Caki2 (cell line): Measurements from ENCODE around the gene UNK. TPM values are rescaled to one million over a fixed set of nuclear protein-coding genes. Genes with fewer than 3 reads are reported as not detected.
"Not testable (repeated sequence)": the region's sequence is repeated elsewhere in the genome, so short reads cannot be mapped to it uniquely, and the experiment has no call there.

ENCODE experiments used
- DNase-seq: peaks from one replicate; pipeline ENCODE4 v3.0.0-alpha.2; 2015; ENCODE audit warnings: low read depth
- in situ Hi-C: cut with HindIII; loops from 2 replicates; pipeline ENCODE4 v1.10.0; 2016; ENCODE audit warnings: low sequenced_read_pairs, low pct_unique_long_range_greater_than_20kb, mixed read lengths
- total RNA-seq: library from RNA; depleted of rRNA; stranded (reverse); fragments of >200 nt; shearing (Covaris generic); gene quantifications from 2 replicates; pipeline ENCODE4 v1.2.3, GENCODE V29; 2014; ENCODE audit warnings: low replicate concordance

UNK gene
- total RNA-seq, 1 experiment from 2014 or later: 37.1 TPM

DNA sequence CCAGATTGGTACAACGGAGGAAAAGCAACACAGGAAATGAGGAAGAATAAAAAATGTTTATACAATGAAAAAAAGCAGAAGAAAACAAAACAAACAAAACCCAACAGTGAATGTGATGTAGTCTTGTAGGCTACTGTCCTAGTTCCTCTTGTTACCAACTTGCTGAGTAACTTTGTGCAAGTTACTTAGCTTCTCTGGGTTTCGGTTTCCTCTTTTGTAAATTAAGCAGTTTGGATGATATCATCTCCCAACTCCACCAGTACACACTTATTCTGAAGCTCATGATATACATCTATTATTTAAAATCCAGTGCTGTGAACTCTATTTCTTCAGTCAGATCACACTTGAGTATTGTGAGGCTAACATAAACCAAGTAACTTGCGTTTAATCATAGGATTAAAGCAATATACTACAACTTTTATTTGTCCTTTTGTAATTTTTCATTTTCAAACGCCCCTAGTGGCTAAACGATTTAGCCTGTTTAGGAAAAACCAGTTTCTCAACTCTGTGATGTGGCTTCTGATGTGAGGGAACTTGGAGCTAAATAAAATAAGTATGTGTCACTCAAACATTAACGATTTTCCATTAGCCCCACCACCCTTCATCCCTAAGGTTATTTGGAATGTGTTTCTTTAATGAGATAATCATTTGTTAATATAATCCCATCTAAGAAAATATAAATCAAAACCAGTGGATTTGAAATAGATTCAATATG is 1.4 kb upstream of the UNK start:
- peak; percentile 51 for DNase-seq

DNA sequence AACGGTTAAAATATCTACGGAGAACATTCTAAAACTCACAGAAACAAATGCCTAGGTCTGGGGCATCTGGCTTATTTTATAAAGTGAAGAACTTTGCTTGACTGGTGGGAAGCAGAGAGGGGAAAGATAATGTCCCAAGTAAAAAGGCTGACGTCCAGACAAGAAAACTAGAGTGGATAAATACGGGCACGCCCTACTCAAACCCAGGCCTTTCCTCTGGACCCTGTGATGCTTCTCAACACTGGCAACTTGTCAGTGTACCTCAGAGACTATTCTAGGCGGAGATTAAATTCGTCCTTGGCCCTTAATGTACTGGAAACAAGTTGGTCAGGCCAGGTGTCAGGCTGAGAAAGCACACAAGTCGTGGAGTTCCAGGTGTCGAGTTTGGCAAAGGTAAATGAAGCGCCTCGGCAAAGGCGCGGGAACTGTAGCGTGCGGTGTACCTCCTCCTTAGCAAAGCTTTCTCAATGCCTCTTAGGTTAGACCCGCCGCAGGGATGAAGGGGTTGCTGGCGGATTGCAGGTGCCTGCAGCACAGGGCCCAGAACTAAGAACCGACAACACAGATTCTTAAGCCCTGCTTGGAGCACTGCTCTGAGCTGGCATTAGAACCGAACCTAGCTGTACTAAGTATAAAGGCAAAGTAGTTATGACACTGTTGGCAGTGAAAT is 668 bp upstream of the UNK start:
- in situ Hi-C loops: no loop called here
- no peak for DNase-seq

More for the DNA sequence above, 1.4 kb upstream of the UNK start:
- in situ Hi-C loops: no loop called here

DNA sequence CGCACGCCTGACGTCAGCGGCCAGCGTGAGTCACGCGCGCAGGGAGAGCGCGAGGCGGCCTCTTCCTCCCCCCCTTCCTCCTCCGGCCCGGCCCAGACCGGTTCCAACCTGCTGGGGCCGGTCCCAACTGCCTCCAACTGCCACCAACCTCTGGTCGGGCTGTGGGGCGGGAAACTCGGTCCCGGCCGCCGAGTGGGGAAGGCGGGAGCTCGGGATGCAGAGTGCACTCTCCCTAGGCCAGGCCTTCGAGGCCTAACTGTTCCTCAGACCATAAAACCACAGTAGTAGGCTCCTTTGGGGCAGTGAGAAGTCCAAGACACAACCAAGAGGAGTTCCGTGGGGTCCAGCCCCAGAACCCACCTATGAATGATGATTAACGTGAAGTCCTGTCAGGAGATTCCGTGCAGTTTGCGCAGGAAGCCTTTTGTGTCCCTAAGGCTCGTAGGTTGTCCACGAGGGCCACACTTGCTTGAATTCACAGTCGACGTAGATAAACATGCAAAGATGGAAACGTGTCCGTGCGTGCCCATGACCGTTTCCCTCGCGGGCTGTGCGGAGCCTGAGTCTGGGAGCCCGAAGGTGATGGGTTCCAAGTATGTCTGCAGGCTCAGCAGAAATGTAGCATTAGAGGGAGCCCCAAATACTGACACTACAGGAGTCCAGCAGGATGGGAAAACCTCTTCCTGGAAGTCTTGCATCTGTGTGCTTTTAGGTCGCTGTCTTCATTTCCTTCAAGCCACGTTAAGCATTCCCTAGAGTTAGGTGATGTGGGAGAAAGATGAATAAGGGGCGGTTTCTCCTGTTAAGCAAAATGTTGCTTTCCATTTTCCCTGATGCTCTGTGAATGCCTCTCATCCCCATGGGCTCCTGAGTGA is 647 bp downstream of the UNK start:
- in situ Hi-C loops: no loop called here
- DNase-seq: peak; percentile 96

DNA sequence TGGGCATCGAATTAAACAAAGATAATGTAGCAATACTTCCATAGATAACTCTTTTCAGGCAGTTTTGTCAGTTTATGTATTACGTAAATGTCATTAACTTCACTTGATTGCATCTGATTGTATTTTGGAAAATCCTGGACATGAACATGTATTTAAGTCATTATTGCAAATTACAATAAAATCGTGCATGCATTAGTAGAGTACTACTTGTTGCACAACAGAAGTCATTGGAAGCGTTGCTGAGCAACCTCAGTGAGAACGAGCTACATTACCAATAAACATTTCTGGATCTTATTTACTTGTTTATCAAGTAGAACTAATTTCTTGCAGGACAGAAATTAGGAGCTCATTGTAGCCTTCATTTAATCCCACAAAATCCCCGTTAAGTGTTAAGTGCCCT is 6.6 kb downstream of the UNK start:
- no peak for DNase-seq

DNA sequence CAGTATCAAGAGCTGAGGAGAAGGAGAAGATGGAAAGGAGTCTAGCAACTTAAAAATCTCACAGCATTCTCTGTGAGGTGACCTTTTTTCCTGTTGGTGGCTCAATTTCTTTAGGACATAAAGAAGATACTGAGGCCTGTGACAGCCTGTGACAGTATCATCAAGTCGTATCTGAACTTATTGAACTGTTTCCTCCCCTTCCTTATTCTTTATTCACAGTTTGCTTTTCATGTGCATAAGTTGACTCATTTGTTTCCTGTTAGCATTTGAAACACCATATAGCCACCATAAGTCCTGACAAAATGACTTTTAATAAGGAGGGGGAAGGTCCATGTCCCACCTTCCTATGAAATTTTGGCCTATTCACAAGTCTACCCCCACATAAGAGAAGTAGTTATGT is 8.9 kb downstream of the UNK start:
- in situ Hi-C loops: no loop called here
- no peak for DNase-seq

More for the DNA sequence above, 6.6 kb downstream of the UNK start:
- in situ Hi-C loops: no loop called here

DNA sequence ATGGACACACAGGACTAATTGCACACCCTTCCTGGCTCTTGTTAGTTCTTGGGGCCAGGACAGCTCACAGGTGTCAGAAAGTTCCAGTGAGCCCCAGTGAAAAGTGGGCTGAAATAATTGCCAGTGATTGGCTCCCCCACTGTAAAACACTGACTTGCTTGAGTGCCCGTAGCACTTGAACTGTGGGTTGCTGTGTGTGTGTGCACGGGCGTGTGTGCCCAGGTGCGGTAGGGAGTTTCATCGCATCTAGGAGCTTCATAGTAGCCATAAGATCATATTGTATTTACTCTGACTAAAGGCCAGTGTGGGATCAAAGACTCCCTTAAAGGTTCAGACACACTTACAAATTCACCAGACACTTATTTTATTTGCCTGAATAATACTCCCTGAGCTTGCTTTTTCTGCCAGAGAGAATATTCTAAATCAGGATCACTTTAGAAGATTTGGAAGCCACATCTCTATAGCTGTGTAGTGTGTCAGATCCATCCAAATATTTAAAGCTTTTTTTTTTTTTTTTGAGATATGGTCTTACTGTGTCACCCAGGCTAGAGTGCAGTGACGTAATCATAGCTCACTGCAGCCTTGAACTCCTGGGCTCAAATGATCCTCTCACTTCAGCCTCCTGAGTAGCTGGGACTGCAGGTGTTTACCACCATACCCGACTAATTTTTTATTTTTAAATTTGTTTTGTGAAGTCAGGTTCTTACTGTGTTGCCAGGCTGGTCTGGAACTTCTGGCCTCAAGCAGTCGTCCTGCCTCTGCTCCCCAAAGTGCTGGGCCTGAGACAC is 11.4 kb downstream of the UNK start:
- in situ Hi-C loops: no loop called here
- no peak for DNase-seq

DNA sequence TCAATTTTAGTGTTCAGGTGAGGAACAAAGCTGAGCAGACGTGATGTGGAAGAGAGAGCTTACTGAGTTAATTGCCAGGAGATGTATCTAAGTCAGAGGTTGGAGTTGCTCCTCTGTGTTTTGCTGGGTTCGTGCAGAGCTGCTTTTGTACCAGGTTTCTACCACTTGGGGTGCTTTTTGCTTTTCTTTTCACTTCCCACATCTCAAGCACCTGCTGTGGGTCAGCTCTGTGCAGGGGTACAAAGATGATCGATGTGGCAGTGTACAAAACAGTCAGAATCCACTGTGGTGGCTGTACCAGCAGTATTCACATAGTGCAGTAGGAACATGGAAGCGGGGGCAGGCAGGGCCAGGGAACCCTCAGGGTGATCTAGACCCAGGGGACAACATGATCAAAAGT is 14.8 kb downstream of the UNK start:
- no peak for DNase-seq
- in situ Hi-C loops: no loop called here

DNA sequence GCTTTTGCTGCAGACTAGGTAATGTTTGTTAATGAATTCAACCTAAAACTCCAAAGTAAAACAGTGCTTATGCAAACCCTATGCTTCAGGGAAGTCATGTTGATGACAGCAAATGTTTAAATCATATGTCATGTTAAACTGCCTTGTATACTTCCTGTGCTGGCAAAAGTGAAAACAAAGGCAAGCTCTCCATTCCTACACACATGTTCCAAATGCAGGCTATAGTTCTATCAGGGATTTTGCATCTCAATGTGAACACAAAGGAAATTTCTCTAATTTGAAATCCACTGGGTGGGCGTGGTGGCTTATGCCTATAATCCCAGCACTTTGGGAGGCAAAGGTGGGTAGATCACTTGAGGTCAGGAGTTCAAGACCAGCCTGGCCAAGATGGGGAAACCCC is 19.3 kb downstream of the UNK start:
- no peak for DNase-seq
- in situ Hi-C loops: no loop called here

DNA sequence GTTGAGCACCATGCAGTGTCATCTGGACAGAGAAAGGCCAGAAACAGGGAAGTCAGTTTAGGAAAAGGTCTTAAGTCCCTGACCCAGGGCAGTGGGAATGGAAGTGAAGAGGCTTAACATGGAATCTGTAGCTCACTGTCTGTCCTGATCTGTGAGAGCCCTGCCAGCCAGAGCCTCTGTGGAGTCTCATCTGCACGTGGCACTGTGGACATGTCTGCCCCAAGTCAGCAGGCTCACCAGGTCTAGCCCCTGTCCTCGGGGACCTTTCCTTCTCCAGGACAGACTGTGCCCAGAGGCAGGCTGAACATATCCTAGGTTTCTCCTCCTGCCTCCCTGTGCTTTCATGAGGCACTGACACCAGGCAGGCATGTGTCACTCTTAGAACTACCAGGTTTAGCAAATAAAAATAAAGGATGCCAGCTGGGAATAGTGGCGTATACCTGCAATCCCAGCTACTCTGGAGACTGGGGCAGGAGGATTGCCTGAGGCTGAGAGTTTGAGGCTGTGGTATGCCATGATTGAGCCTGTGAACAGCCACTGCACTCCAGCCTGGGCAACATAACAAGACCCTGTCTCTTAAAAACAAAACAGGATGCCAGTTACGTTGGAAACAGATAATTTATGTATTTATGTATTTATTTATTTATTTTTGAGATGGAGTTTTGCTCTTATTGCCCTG is 22.4 kb downstream of the UNK start:
- DNase-seq: no peak
- in situ Hi-C loops: no loop called here

DNA sequence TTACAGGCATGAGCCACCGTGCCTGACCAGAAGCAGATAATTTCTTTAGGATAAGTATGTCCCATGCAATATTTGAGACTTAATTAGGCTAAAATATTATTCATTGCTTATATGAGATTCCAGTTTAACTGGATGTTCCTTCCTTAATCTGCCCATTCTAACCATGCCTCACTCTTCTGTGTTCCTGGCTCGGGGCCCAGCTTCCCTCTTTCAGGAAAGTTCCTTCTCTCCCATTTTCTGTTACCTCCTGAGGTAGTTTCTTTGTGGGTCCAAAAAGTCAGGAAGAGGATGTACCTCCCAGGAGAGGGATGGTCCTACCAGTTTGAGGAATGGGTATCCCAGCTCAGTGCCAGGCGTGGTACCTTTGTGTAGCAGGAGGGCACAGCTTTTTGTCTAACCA is 23.3 kb downstream of the UNK start:
- in situ Hi-C loops: no loop called here
- no peak for DNase-seq

DNA sequence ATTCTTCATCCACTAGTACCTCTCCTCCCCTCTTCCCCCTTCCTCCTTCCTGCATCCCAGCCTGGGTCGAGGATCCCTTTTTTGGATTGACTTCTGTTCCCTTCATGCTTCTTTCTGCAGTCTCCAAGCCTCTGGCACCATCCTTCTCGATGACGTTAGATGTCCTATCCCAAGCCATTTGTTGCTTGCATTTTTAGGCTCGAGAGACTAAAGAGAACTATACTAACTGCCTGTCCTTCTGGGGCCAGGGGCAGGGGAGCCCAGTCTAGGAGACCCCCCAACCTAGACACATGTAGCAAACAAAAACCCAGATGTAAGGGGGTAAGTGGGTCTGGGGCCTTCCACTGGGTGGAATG is 23.9 kb downstream of the UNK start:
- in situ Hi-C loops: no loop called here
- DNase-seq: no peak

DNA sequence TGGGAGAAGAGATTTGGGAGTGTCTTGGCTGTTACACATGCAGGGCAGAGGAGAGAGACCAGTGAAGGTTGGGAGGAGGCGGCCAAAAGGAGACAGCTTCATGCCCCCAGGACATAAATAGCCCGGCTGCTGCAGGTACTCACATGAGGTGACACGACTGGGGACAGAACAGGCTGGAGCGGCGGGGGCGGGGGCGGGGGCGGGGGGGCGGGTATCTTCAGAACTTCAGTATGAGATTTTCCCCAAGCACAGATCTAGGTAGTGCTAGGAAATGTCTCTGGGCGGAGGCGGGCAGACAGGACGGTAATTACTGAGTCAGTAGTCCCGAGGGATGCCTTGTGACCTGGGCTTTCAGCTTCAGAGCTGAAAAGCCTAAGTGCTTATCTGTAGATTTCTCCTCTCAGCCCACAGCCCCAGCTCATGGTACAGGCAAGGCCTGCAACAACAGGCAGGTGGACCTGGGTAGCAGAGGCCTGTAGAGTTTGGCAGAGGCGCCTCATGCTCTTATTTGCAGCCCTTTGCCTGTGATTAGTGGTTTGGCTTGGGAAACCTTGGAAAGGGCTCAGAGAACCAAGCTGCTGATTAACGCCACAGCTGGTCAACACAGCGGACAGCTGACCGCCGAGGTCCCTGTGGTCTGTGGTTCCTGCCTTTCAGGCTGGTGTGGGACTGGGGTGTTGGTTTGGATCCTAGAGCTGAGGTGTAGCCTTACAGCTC is 24.5 kb downstream of the UNK start:
- in situ Hi-C loops: no loop called here
- DNase-seq: no peak

DNA sequence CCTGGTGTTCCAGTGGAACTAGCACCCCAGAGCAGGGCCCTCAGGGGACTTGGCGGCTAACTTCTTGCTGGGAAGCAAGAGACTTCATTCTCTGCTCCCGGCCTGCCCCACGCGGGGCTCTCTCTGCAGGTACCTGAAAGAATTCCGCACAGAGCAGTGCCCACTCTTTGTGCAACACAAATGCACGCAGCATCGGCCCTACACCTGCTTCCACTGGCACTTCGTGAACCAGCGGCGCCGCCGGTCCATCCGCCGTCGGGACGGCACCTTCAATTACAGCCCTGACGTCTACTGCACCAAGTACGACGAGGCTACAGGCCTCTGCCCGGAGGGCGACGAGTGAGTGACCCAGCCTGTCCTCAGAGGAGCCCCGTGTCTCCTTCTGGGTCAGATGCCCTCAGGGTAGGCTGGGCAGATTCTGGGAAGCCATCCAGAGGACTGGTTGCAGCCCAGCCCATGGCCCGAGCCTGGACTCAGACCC is 25.1 kb downstream of the UNK start:
- in situ Hi-C loops: no loop called here
- DNase-seq: no peak

DNA sequence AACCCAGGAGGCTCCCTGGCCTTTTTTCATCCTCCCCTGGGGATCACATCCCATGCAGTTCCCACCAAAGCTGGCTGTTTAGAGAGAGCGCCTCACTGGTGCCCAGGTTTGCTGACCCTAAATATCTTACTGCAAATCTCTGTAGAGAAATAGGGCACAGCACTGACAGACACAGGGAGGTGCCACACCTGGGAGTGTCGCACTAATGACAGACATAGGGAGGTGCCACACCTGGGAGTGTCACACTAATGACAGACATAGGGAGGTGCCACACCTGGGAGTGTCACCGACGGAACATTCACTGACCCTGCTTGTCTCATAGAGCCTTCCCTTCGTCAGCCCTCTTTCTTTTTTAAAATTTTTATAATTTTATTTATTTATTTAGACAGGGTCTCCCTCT is 25.6 kb downstream of the UNK start:
- DNase-seq: no peak

DNA sequence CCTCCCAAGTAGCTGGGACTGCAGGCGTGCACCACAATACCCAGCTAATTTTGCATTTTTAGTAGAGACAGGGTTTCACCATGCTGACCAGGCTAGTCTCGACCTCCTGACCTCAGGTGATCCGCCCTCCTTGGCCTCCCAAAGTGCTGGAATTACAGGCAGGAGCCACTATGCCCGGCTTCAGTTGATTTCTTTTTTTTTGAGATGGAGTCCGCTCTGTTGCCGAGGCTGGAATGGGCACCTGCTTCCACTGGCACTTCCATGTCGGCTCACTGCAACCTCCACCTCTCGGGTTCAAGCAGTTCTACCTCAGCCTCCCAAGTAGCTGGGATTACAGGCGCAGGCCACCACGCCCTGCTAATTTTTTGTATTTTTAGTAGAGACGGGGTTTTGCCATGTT is 26.1 kb downstream of the UNK start:
- in situ Hi-C loops, DNase-seq: not testable (repeated sequence)

More for the DNA sequence above, 25.6 kb downstream of the UNK start:
- in situ Hi-C loops: no loop called here

DNA sequence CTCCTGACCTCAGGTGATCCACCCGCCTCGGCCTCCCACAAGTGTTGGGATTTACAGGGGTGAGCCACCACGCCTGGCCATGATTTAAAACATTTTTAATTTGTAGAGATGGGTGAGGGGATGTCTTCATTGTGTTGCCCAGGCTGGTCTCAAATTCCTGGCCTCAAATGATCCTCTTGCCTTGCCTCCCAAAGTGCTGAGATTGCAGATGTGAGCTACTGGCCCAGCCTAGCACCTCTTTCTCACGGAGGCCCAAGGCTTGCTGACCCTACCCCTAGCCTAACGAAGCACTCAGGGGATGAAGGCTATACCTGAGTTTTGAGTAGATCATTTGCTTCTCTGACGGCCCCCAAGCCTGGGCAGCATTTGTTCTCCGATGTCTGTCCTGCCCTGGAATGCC is 26.6 kb downstream of the UNK start:
- in situ Hi-C loops: no loop called here
- no peak for DNase-seq
